Tibial artery (tissue), 4 donors: Measurements from ENCODE around the gene GSK3B.

Experiments
- DNase-seq, 2 donors: peaks; one replicate each; pipeline ENCODE4 v3.0.0-alpha.2; 2019
- H3K27ac ChIP-seq, 2 donors: fragments of 200-600 bp; sonication (generic) in 1 of 2; 1 replicate in 1 of 2; 2 replicates in 1 of 2; pipeline ENCODE4 v1.5.1; 2018 to 2019; ENCODE audit warnings: mild to moderate bottlenecking in 1 of 2
- H3K27me3 ChIP-seq, 2 donors: fragments of 200-600 bp; sonication (generic) in 1 of 2; one replicate each; pipeline versions ENCODE4 v1.5.1 to v1.6.0; 2016 to 2019
- H3K36me3 ChIP-seq, 3 donors: fragments of 200-600 bp; sonication (generic) in 2 of 3; one replicate each; pipeline ENCODE4 v1.5.1; 2016 to 2019; ENCODE audit warnings: mild to moderate bottlenecking in 2 of 3
- H3K4me1 ChIP-seq, 4 donors: fragments of 200-600 bp; sonication (generic) in 2 of 4; 1 replicate in 3 of 4; 2 replicates in 1 of 4; pipeline ENCODE4 v1.5.1; 2016 to 2019
- H3K4me3 ChIP-seq, 2 donors: fragments of 200-600 bp; sonication (generic) in 1 of 2; 1 replicate in 1 of 2; 2 replicates in 1 of 2; pipeline ENCODE4 v1.5.1; 2018 to 2019; ENCODE audit warnings: mild to moderate bottlenecking in 2 of 2
- H3K9me3 ChIP-seq, 3 donors: fragments of 200-600 bp; sonication (generic) in 1 of 3; one replicate each; pipeline ENCODE4 v1.5.1; 2016 to 2019
- intact Hi-C: fragments of 100-400 bp; cut with DNase I; formaldehyde crosslinking; loops from one replicate; pipeline ENCODE4 v1.15.0; 2023; ENCODE audit warnings: low total_unique reads
- TF ChIP-seq, protein P1 (sequence below), 2 experiments: fragments of 200-600 bp in 1 of 2; fragments of 450-650 bp in 1 of 2; IDR thresholded peaks; one replicate each; pipeline ENCODE4 v1.5.1; 2017 to 2019; ENCODE audit warnings: antibody characterized with exemption in 2 of 2, mild to moderate bottlenecking in 1 of 2, moderate library complexity in 1 of 2

Gene GSK3B

DNA sequence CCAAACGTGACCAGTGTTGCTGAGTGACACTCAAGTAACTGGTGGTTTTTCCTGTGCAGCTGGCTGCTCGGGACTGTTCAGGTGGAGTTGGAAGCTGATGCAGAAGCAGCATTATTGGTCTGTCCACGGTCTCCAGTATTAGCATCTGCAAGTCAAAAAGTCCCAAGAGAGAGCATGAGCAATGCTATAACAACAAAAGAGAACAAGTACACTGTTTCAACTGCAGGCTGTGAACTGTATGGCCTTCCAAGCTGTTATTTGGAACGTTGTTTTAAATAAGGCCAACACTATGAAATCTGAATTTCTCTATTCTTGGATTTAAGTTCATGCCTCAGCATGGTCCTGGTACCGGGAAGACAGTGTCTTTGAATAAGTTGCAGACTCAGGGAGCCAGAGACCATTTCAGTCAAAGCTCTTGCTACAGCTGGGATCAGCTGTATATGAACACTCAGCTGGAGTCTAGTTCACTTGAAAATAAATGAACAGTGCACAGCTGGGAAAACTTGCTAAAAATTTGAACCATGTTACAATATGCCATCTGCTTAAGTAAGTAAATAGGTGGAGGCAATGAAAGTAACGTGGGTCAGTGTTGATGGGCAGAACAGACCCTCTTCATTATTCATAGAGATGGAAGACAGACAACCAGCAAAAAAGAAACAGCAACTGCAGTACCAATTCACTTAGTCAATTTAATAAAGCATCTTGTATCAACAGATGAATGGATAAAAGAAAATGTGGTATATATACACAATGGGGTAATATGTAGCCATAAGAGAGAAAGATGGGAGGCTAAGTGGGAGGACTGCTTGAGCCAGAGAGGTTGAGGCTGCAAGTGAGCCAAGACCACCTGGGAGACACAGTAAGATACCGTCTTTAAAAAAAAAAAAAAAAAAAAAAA, 267.3 kb downstream of the GSK3B start:
- no peak overlapping the region for H3K4me3 ChIP-seq
- intact Hi-C loops = no loop called here
- H3K27ac ChIP-seq = no peak overlapping the region
- DNase-seq = no peak
- H3K4me1 ChIP-seq = no peaks in the 10 kb centered on the region
- H3K36me3 ChIP-seq = peaks cover 0 to 24% (median 16%) of the 10 kb centered on the region in 3 donors
- TF ChIP-seq, protein P1, sequence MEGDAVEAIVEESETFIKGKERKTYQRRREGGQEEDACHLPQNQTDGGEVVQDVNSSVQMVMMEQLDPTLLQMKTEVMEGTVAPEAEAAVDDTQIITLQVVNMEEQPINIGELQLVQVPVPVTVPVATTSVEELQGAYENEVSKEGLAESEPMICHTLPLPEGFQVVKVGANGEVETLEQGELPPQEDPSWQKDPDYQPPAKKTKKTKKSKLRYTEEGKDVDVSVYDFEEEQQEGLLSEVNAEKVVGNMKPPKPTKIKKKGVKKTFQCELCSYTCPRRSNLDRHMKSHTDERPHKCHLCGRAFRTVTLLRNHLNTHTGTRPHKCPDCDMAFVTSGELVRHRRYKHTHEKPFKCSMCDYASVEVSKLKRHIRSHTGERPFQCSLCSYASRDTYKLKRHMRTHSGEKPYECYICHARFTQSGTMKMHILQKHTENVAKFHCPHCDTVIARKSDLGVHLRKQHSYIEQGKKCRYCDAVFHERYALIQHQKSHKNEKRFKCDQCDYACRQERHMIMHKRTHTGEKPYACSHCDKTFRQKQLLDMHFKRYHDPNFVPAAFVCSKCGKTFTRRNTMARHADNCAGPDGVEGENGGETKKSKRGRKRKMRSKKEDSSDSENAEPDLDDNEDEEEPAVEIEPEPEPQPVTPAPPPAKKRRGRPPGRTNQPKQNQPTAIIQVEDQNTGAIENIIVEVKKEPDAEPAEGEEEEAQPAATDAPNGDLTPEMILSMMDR (IDR thresholded peaks at IDR 0.05) = no peak
- no peaks in the 10 kb centered on the region for H3K27me3 ChIP-seq
- H3K9me3 ChIP-seq = no peaks in the 10 kb centered on the region

DNA sequence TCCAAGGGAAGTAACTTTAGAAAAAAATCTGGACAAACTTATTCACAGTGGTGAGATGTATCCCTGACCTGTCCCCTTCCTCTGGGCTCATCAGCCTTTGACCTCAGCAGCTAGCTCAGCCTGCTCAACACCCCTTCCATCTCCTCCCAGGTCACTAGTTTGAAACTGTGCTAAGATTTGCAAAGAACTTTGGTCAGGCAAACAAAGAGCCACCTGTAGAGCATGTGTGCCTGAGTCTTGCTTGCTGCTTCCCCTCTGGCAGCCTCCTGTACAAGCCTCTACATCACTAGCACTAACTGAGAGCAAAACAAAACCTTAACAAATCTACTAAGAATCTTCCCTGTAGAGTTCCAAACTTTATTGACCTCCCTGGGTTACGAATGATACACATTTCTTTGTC, 268.4 kb downstream of the GSK3B start:
- no peak overlapping the region for H3K27ac ChIP-seq
- intact Hi-C loops = no loop called here
- peaks cover 0 to 24% (median 16%) of the 10 kb centered on the region in 3 donors for H3K36me3 ChIP-seq
- H3K4me3 ChIP-seq = no peak overlapping the region
- H3K27me3 ChIP-seq = no peaks in the 10 kb centered on the region
- no peak for DNase-seq
- TF ChIP-seq, protein P1 (IDR thresholded peaks at IDR 0.05) = no peak
- no peaks in the 10 kb centered on the region for H3K4me1 ChIP-seq
- H3K9me3 ChIP-seq = no peaks in the 10 kb centered on the region

DNA sequence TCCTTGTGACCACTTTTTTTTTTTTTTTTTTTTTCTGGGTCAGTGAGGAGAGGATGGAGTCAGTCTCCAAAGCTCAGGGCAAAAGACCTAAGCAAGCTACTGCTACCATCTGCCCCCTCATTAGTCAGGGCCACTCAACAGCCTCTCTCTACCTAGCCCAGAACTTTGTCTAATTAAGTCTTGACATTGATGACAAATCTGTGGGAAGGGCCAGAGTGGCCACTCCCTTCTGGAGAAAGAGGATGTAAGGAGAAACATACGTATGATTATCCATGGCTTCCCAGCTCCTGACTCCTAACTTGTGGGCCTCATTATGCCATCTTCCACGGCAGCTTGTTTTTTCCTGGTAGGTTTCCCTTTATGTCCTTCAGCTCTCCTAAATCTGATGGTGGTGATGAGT, 274.4 kb downstream of the GSK3B start:
- peaks cover 0 to 12% of the 10 kb centered on the region in 2 donors for H3K27me3 ChIP-seq
- H3K36me3 ChIP-seq = peaks cover 0 to 3% (median 1%) of the 10 kb centered on the region in 3 donors
- H3K4me1 ChIP-seq = no peaks in the 10 kb centered on the region
- no peak for DNase-seq
- TF ChIP-seq, protein P1 (IDR thresholded peaks at IDR 0.05) = no peak
- H3K9me3 ChIP-seq = no peaks in the 10 kb centered on the region
- H3K27ac ChIP-seq = no peak overlapping the region
- no peak overlapping the region for H3K4me3 ChIP-seq
- intact Hi-C loops = no loop called here

DNA sequence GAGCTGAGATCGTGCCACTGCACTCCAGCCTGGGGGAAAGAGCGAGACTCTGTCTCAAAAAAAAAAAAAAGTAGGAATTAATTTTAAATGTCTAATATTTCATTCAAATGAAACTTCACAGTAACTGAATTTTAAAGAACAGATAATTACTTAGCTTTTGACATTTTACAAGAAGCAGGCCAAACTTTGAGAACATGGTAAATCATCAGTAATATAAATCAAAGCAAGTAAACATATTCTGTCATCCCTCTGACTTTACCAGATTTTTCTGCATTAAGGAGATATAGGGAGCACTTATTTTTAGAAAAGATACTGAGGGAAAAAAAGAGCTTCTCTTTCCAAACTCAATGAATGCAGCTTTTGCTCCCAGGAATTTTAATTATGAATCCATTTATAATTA, 275.3 kb downstream of the GSK3B start:
- Histone ChIP-seq H3K27me3 (peaks cover 0 to 17% of the 10 kb centered on the region in 2 donors), H3K4me3 (no peak overlapping the region), H3K27ac (no peak overlapping the region), H3K36me3 (no peaks in the 10 kb centered on the region), H3K9me3 (no peaks in the 10 kb centered on the region), H3K4me1 (no peaks in the 10 kb centered on the region)
- intact Hi-C loops = no loop called here
- no peak for DNase-seq
- TF ChIP-seq, protein P1 (IDR thresholded peaks at IDR 0.05) = no peak

DNA sequence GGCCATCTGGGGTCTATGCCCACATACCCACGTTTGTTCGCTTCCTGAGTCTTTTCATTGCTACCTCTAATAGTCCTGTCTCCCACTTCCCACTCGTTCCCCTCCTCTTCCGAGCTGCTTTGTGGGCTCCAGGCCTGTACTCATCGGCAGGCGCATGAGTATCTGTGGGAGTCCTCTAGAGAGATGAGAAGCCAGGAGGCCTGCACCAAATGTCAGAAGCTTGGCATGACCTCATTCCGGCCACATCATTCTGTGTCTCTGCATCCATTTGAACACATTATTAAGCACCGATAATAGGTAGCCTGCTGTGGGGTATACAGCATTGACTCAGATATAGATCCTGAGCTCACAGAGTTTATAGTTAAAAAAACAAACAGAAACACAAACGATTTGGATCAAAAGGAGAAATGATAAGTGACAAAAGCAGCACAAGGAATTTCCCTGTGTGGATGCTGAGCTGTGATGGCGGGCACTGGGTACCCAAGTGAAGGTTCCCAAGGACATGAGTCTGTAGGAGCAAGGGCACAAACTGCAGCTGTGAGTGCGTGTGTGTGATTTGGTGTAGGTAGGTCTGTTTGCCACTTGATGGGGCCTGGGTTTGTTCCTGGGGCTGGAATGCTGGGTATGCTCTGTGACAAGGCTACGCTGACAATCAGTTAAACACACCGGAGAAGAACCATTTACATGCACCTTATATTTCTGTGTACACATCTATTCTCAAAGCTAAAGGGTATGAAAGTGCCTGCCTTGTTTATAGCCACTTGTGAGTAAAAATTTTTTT, 276.5 kb downstream of the GSK3B start:
- no peak overlapping the region for H3K27ac ChIP-seq
- H3K4me1 ChIP-seq = no peaks in the 10 kb centered on the region
- peaks cover 0 to 17% of the 10 kb centered on the region in 2 donors for H3K27me3 ChIP-seq
- no peaks in the 10 kb centered on the region for H3K36me3 ChIP-seq
- H3K9me3 ChIP-seq = no peaks in the 10 kb centered on the region
- intact Hi-C loops = no loop called here
- DNase-seq = no peak
- H3K4me3 ChIP-seq = no peak overlapping the region
- TF ChIP-seq, protein P1 (IDR thresholded peaks at IDR 0.05) = no peak
